ENCODE measurements around the gene TMEM17. TPM values are rescaled to one million over a fixed set of nuclear protein-coding genes. Genes with fewer than 3 reads are reported as not detected.

Gene TMEM17
- total and polyA plus RNA-seq, 2 of the 13 experiments (the other 11 are each of a cell fraction or from before 2014, with no cell fraction given) = 0.22 to 0.50 TPM

GRCh38 chr2:62477573-62477972 lies 28.4 kb downstream of the TMEM17 start:
- Histone ChIP-seq H3K27ac (ENCODE audit: extremely low read length, insufficient read depth, low read length) (no peak overlapping the region), H2AFZ (ENCODE audit: low read length) (peak overlapping the region; percentile 73), H3K9me3 (ENCODE audit: low read length) (no peaks in the 10 kb centered on the region), H3K4me3 (replicated peaks in 1 of 3; ENCODE audit: insufficient read depth in 1 of 3, low read depth in 2 of 3, low read length in 3 of 3) (no peak overlapping the region), H3K4me2 (ENCODE audit: low read depth, low read length) (no peak overlapping the region), H3K9ac (ENCODE audit: insufficient read depth, low read depth, low read length) (no peak overlapping the region), H3K79me2 (ENCODE audit: insufficient read depth, low read length) (no peaks in the 10 kb centered on the region), H4K20me1 (ENCODE audit: insufficient read depth, low read length) (no peaks in the 10 kb centered on the region), H3K27me3 (ENCODE audit: control insufficient read depth in 1 of 2, insufficient read depth in 2 of 2, low read length in 2 of 2) (no peaks in the 10 kb centered on the region), H3K4me1 (ENCODE audit: insufficient read depth, low read length) (peaks cover 40% of the 10 kb centered on the region), H3K36me3 (replicated peaks in 1 of 2; ENCODE audit: control insufficient read depth in 1 of 2, insufficient read depth in 2 of 2, low read length in 2 of 2) (no peaks in the 10 kb centered on the region)
- peak; percentile 52 for ATAC-seq
- TF ChIP-seq, protein P1, sequence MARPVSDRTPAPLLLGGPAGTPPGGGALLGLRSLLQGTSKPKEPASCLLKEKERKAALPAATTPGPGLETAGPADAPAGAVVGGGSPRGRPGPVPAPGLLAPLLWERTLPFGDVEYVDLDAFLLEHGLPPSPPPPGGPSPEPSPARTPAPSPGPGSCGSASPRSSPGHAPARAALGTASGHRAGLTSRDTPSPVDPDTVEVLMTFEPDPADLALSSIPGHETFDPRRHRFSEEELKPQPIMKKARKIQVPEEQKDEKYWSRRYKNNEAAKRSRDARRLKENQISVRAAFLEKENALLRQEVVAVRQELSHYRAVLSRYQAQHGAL (CRISPR knock-in tag; IDR thresholded peaks at IDR 0.05; ENCODE audit: not compliant biosample characterization) = no peak
- TF ChIP-seq SMAD3 (CRISPR knock-in tag; IDR thresholded peaks at IDR 0.05) (no peak), HOXA3 (CRISPR knock-in tag; IDR thresholded peaks at IDR 0.05) (peak; percentile 28; the same call in 1 of the 2 replicates), ZNF441 (CRISPR knock-in tag; IDR thresholded peaks at IDR 0.05; ENCODE audit: borderline replicate concordance) (no peak), TEAD3 (CRISPR knock-in tag; optimal IDR thresholded peaks at IDR 0.05; ENCODE audit: borderline replicate concordance) (peak; percentile 52), ZNF350 (CRISPR knock-in tag; IDR thresholded peaks at IDR 0.05; ENCODE audit: borderline replicate concordance, low read depth) (no peak), MTERF4 (CRISPR knock-in tag; IDR thresholded peaks at IDR 0.05) (0 out of 2 replicates have a peak, but pooled peaks have one; percentile 11), ZFX (CRISPR knock-in tag; IDR thresholded peaks at IDR 0.05; ENCODE audit: low read depth) (peak; percentile 35; the same call in 1 of the 2 replicates), HNRNPUL1 (IDR thresholded peaks at IDR 0.05; ENCODE audit: low read depth, low read length) (no peak), POLR2G (IDR thresholded peaks at IDR 0.05; ENCODE audit: low read depth, low read length) (no peak), ZNF558 (CRISPR knock-in tag; IDR thresholded peaks at IDR 0.05; ENCODE audit: borderline replicate concordance) (no peak), NONO (IDR thresholded peaks at IDR 0.05) (no peak), NONO (CRISPR knock-in tag; conservative IDR thresholded peaks at IDR 0.05) (no peak), KMT2A (CRISPR knock-in tag; IDR thresholded peaks at IDR 0.05) (no peak), RFX1 (IDR thresholded peaks at IDR 0.05) (no peak), KLF13 (CRISPR knock-in tag; IDR thresholded peaks at IDR 0.05) (no peak), ZZZ3 (CRISPR knock-in tag; IDR thresholded peaks at IDR 0.05; ENCODE audit: borderline replicate concordance) (0 out of 2 replicates have a peak, but pooled peaks have one; percentile 24)
- TF ChIP-seq, protein P2, sequence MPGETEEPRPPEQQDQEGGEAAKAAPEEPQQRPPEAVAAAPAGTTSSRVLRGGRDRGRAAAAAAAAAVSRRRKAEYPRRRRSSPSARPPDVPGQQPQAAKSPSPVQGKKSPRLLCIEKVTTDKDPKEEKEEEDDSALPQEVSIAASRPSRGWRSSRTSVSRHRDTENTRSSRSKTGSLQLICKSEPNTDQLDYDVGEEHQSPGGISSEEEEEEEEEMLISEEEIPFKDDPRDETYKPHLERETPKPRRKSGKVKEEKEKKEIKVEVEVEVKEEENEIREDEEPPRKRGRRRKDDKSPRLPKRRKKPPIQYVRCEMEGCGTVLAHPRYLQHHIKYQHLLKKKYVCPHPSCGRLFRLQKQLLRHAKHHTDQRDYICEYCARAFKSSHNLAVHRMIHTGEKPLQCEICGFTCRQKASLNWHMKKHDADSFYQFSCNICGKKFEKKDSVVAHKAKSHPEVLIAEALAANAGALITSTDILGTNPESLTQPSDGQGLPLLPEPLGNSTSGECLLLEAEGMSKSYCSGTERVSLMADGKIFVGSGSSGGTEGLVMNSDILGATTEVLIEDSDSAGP (CRISPR knock-in tag; IDR thresholded peaks at IDR 0.05; ENCODE audit: borderline replicate concordance) = peak; percentile 36; the same call in 1 of the 2 replicates
- no peak for FAIRE-seq
- no TSS peak for BruUV-seq (replicated peaks)
- WGBS (ENCODE audit: low lambda C conversion rate) = 91% methylated on average over 4 of the region's 4 CpGs
- intact Hi-C loops (cut with micrococcal nuclease; ENCODE audit: unreplicated experiment) = no loop called here
- in situ Hi-C loops (cut with HindIII; ENCODE audit: extremely low pct_ligation_motif_present, low pct_unique_long_range_greater_than_20kb) = no loop called here
- DNase-seq (ENCODE audit: low spot score) = no peak
- ChIA-PET CTCF (ENCODE audit: low intra/inter-chr PET ratio, low total read pairs) (no interaction called here), POLR2A (interaction anchor here (1.3 to 1.7 kb wide), 3 partner anchors 10 to 228 kb away, joined by 3 to 5 read pairs (median 4); partner anchors contain the start of gene EHBP1)
